Hepatocyte (in vitro differentiated cells): ENCODE measurements around the gene PNCK. TPM values are rescaled to one million over a fixed set of nuclear protein-coding genes. Genes with fewer than 3 reads are reported as not detected.

ENCODE experiments used
- DNase-seq: peaks from one replicate; pipeline ENCODE4 v3.0.0-alpha.2; 2016; ENCODE audit warnings: low spot score
- H2AFZ ChIP-seq: fragments of 200-600 bp; sonication (generic); 2 replicates; pipeline ENCODE4 v1.6.0; 2016; ENCODE audit warnings: antibody characterized with exemption, mild to moderate bottlenecking
- H3K27ac ChIP-seq: fragments of 200-600 bp; sonication (generic); 2 replicates; pipeline ENCODE4 v1.5.1; 2016; ENCODE audit warnings: mild to moderate bottlenecking
- H3K27me3 ChIP-seq: fragments of 200-600 bp; sonication (generic); 2 replicates; pipeline ENCODE4 v1.6.1; 2016
- H3K36me3 ChIP-seq: fragments of 200-600 bp; sonication (generic); replicated peaks from 2 replicates; pipeline ENCODE4 v1.5.1; 2016; ENCODE audit warnings: low read depth; ENCODE audit not compliant: insufficient read depth
- H3K4me1 ChIP-seq: fragments of 200-600 bp; sonication (generic); 2 replicates; pipeline ENCODE4 v1.5.1; 2016; ENCODE audit warnings: mild to moderate bottlenecking, moderate library complexity; ENCODE audit not compliant: insufficient read depth
- H3K4me2 ChIP-seq: fragments of 200-600 bp; sonication (generic); 2 replicates; pipeline ENCODE4 v1.6.0; 2016
- H3K4me3 ChIP-seq: fragments of 200-600 bp; sonication (generic); 2 replicates; pipeline ENCODE4 v1.5.1; 2016; ENCODE audit warnings: mild to moderate bottlenecking
- H3K79me2 ChIP-seq: fragments of 200-600 bp; sonication (generic); 2 replicates; pipeline ENCODE4 v1.6.0; 2017; ENCODE audit warnings: mild to moderate bottlenecking
- H3K9me2 ChIP-seq: fragments of 200-600 bp; sonication (generic); replicated peaks from 2 replicates; pipeline ENCODE4 v1.6.0; 2017; ENCODE audit warnings: mild to moderate bottlenecking; ENCODE audit not compliant: insufficient read depth
- H3K9me3 ChIP-seq: fragments of 200-600 bp; sonication (generic); 2 replicates; pipeline ENCODE4 v1.5.1; 2016; ENCODE audit warnings: low read depth, mild to moderate bottlenecking
- H4K20me1 ChIP-seq: fragments of 200-600 bp; sonication (generic); 2 replicates; pipeline ENCODE4 v1.6.0; 2016; ENCODE audit warnings: mild to moderate bottlenecking; ENCODE audit not compliant: insufficient read depth, poor library complexity, severe bottlenecking
- CTCF ChIP-seq: fragments of 200-600 bp; sonication (generic); IDR thresholded peaks from 2 replicates; pipeline ENCODE4 v1.5.1; 2016; ENCODE audit warnings: antibody characterized with exemption, mild to moderate bottlenecking; ENCODE audit not compliant: poor library complexity
- EZH2 ChIP-seq: fragments of 200-600 bp; sonication (generic); IDR thresholded peaks from 2 replicates; pipeline ENCODE4 v1.6.1; 2016; ENCODE audit warnings: antibody characterized with exemption, mild to moderate bottlenecking, borderline replicate concordance
- EZH2phosphoT487 ChIP-seq: fragments of 200-600 bp; sonication (generic); IDR thresholded peaks from one replicate; pipeline ENCODE4 v1.6.1; 2018; ENCODE audit warnings: antibody characterized with exemption, mild to moderate bottlenecking, low read depth, moderate library complexity; ENCODE audit not compliant: unreplicated experiment, severe bottlenecking
- WGBS: methylation state at CpG from one replicate; pipeline ENCODE4 v1.1.6; 2016; ENCODE audit warnings: low lambda C conversion rate; ENCODE audit errors: missing lambda C conversion rate; 5-methylcytosine and 5-hydroxymethylcytosine counted together
- polyA plus RNA-seq: library from polyadenylated mRNA; unstranded; fragments of >200 nt; fragmentation: Nextera tagmentation; extraction: Ambion mirVana; gene quantifications from 2 replicates; pipeline ENCODE4 v1.2.1, GENCODE V29; 2016
- total RNA-seq: library from RNA; depleted of rRNA; stranded (reverse); fragments of >200 nt; gene quantifications from 2 replicates; pipeline ENCODE4 v1.2.3, GENCODE V29; 2014

Gene PNCK
- total and polyA plus RNA-seq, 2 experiments from 2014 or later: 0.28 to 2.2 TPM

GRCh38 chrX:153639177-153640044, 34.2 kb downstream of the PNCK start:
- no peaks in the 10 kb centered on the region for H3K27me3 ChIP-seq
- TF ChIP-seq EZH2phosphoT487: no peak
- no peak for TF ChIP-seq CTCF
- H2AFZ ChIP-seq: no peak overlapping the region
- no peaks in the 10 kb centered on the region for H3K9me2 ChIP-seq
- H3K9me3 ChIP-seq: no peaks in the 10 kb centered on the region
- H3K79me2 ChIP-seq: no peaks in the 10 kb centered on the region
- DNase-seq: peak; percentile 5
- H3K27ac ChIP-seq: no peak overlapping the region
- H3K36me3 ChIP-seq: no peaks in the 10 kb centered on the region
- H3K4me1 ChIP-seq: peaks cover 6% of the 10 kb centered on the region
- H3K4me3 ChIP-seq: no peak overlapping the region
- no peaks in the 10 kb centered on the region for H4K20me1 ChIP-seq
- WGBS: 90% methylated on average over 25 of the region's 28 CpGs
- no peak overlapping the region for H3K4me2 ChIP-seq

GRCh38 chrX:153638436-153639176, 35.0 kb downstream of the PNCK start:
- 80% methylated on average over 20 of the region's 20 CpGs for WGBS
- H3K79me2 ChIP-seq: no peaks in the 10 kb centered on the region
- no peaks in the 10 kb centered on the region for H3K36me3 ChIP-seq
- H3K9me2 ChIP-seq: no peaks in the 10 kb centered on the region
- H4K20me1 ChIP-seq: no peaks in the 10 kb centered on the region
- DNase-seq: peak; percentile 8
- no peak overlapping the region for H3K27ac ChIP-seq
- no peak overlapping the region for H3K4me2 ChIP-seq
- no peak overlapping the region for H2AFZ ChIP-seq
- H3K27me3 ChIP-seq: no peaks in the 10 kb centered on the region
- H3K4me3 ChIP-seq: no peak overlapping the region
- no peaks in the 10 kb centered on the region for H3K9me3 ChIP-seq
- peaks cover 7% of the 10 kb centered on the region for H3K4me1 ChIP-seq
- TF ChIP-seq EZH2 (no peak), EZH2phosphoT487 (no peak), CTCF (no peak)

- no peaks in the 10 kb centered on the region for H4K20me1 ChIP-seq
- no peak overlapping the region for H3K27ac ChIP-seq
- no peak overlapping the region for H2AFZ ChIP-seq
- H3K9me3 ChIP-seq: no peaks in the 10 kb centered on the region
- no peaks in the 10 kb centered on the region for H3K79me2 ChIP-seq
- H3K36me3 ChIP-seq: no peaks in the 10 kb centered on the region
- no peak for TF ChIP-seq EZH2
- no peak for TF ChIP-seq EZH2phosphoT487
- TF ChIP-seq CTCF: no peak
- no peaks in the 10 kb centered on the region for H3K27me3 ChIP-seq
- no peak for DNase-seq
- H3K4me3 ChIP-seq: no peak overlapping the region
- WGBS: 74% methylated on average over 5 of the region's 6 CpGs
- no peak overlapping the region for H3K4me2 ChIP-seq
- no peaks in the 10 kb centered on the region for H3K9me2 ChIP-seq
- peaks cover 7% of the 10 kb centered on the region for H3K4me1 ChIP-seq
Observed at GRCh38 chrX:153638041-153638371, 35.6 kb downstream of the PNCK start.
